ENCODE data around the gene TOP1. TPM values are rescaled to one million over a fixed set of nuclear protein-coding genes. Genes with fewer than 3 reads are reported as not detected.

Gene TOP1
- total and polyA plus RNA-seq, 2 donors from 2014 or later = 23.4 to 49.9 TPM

DNA sequence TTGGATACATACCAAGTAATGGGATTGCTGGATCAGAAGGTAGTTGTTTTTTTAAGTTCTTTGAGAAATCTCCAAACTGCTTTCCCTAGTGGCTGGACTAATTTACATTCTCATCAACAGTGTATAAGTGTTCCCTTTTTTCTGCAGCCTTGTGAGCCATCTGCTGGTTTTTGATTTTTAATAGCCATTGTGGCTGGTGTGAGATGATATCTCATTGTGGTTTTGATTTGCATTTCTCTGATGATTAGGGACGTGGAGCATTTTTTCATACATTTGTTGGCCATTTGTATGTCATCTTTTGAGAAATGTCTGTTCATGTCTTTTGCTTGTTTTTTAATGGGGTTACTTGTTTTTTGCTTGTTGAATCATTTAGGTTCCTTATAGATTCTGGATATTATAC lies 34.8 kb downstream of the TOP1 start:
- intact Hi-C loops (cut with DNase I) = no loop called here
- H3K9ac ChIP-seq (ENCODE audit: low read length in 3 of 3) = no peak overlapping the region
- no peaks in the 10 kb centered on the region for H3K27me3 ChIP-seq (ENCODE audit: control insufficient read depth, insufficient read depth, low read length)
- peaks cover 7 to 13% (median 9%) of the 10 kb centered on the region in 3 donors for H3K36me3 ChIP-seq (ENCODE audit: control insufficient read depth in 2 of 3, insufficient read depth in 3 of 3, low read length in 3 of 3)
- H3K9me3 ChIP-seq (ENCODE audit: control insufficient read depth in 2 of 3, insufficient read depth in 1 of 3, low read length in 3 of 3) = no peaks in the 10 kb centered on the region
- peaks cover 0 to under 1% (median 0%) of the 10 kb centered on the region in 3 donors for H3K4me1 ChIP-seq (ENCODE audit: control insufficient read depth in 2 of 3, insufficient read depth in 2 of 3, low read depth in 1 of 3, low read length in 3 of 3)
- DNase-seq (no peak), FAIRE-seq (no peak)
- H3K27ac ChIP-seq (ENCODE audit: low read depth in 2 of 2, low read length in 2 of 2) = no peak overlapping the region
- no peak for TF ChIP-seq CTCF (IDR thresholded peaks at IDR 0.05; ENCODE audit: borderline replicate concordance, extremely low read depth, insufficient read depth)
- no peak overlapping the region for H3K4me3 ChIP-seq (ENCODE audit: low read length in 3 of 3)

DNA sequence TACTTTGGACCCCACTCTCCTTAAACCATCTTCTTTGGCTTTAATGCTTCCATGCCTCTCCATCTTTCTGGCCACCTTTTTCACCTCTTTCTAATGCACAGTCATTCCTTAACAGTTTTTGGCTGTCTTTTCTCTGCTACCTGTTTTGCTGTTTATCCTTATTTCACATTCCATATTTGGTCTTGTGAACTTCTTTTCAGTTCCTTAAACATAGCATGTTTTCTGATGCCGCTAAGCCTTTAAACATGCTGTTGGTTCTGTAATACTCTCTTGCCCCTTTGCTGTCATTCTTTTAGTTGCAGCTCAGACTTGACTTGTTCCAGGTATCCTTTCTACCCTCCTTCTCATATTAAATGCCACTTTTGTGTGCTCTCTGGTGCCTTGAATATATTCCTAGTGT lies 35.8 kb downstream of the TOP1 start:
- H3K4me3 ChIP-seq (ENCODE audit: low read length in 3 of 3) = no peak overlapping the region
- intact Hi-C loops (cut with DNase I) = no loop called here
- no peaks in the 10 kb centered on the region for H3K9me3 ChIP-seq (ENCODE audit: control insufficient read depth in 2 of 3, insufficient read depth in 1 of 3, low read length in 3 of 3)
- H3K4me1 ChIP-seq (ENCODE audit: control insufficient read depth in 2 of 3, insufficient read depth in 2 of 3, low read depth in 1 of 3, low read length in 3 of 3) = no peaks in the 10 kb centered on the region
- no peak overlapping the region for H3K27ac ChIP-seq (ENCODE audit: low read depth in 2 of 2, low read length in 2 of 2)
- TF ChIP-seq CTCF (IDR thresholded peaks at IDR 0.05; ENCODE audit: borderline replicate concordance, extremely low read depth, insufficient read depth) = no peak
- no peak overlapping the region for H3K9ac ChIP-seq (ENCODE audit: low read length in 3 of 3)
- peaks cover 7 to 13% (median 9%) of the 10 kb centered on the region in 3 donors for H3K36me3 ChIP-seq (ENCODE audit: control insufficient read depth in 2 of 3, insufficient read depth in 3 of 3, low read length in 3 of 3)
- FAIRE-seq = no peak
- no peak for DNase-seq
- no peaks in the 10 kb centered on the region for H3K27me3 ChIP-seq (ENCODE audit: control insufficient read depth, insufficient read depth, low read length)

DNA sequence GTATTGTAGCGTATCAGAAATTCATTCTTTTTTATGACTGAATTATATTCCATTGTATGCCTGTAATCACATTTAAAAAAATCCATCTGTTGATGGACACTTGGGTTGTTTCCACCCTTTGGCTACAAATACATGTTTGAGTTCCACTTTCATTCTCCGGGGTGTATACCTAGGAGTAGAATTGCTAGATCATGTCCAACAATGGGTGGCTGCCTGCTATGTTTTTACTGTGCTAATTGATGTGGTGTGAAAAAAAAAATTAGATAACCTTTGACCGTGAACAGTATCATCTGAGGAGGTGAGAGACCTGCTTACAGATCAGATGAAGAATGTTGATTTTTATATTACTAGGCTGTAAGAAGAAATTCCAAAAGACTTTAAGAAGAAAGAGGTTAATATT lies 37.1 kb downstream of the TOP1 start:
- TF ChIP-seq CTCF (IDR thresholded peaks at IDR 0.05; ENCODE audit: borderline replicate concordance, extremely low read depth, insufficient read depth) = no peak
- intact Hi-C loops (cut with DNase I) = no loop called here
- Histone ChIP-seq H3K9ac (ENCODE audit: low read length in 3 of 3) (no peak overlapping the region), H3K4me3 (ENCODE audit: low read length in 3 of 3) (no peak overlapping the region), H3K9me3 (ENCODE audit: control insufficient read depth in 2 of 3, insufficient read depth in 1 of 3, low read length in 3 of 3) (no peaks in the 10 kb centered on the region), H3K4me1 (ENCODE audit: control insufficient read depth in 2 of 3, insufficient read depth in 2 of 3, low read depth in 1 of 3, low read length in 3 of 3) (no peaks in the 10 kb centered on the region), H3K27ac (ENCODE audit: low read depth in 2 of 2, low read length in 2 of 2) (no peak overlapping the region), H3K36me3 (ENCODE audit: control insufficient read depth in 2 of 3, insufficient read depth in 3 of 3, low read length in 3 of 3) (peaks cover 7 to 13% (median 9%) of the 10 kb centered on the region in 3 donors), H3K27me3 (ENCODE audit: control insufficient read depth, insufficient read depth, low read length) (no peaks in the 10 kb centered on the region)
- no peak for DNase-seq
- no peak for FAIRE-seq

DNA sequence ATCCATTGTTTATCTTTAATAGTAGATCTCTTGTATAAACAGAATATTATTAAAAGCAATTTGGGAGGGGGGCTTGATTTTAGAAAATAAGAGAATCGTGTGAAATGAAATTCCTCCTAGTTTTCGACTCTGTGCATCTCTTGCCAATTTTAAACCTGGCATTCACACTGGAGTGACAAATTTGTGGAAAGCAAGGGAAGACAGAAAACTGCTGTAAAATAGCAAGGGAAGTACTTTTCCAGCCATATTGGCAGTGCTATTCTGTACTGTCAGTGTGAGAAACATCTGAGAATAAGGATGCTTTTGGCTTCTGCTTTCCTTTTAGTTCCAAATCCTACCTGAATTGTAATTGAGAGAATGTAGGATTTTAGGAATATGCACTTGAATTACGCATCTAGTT lies 40.2 kb downstream of the TOP1 start:
- FAIRE-seq (no peak), DNase-seq (no peak)
- Histone ChIP-seq H3K36me3 (ENCODE audit: control insufficient read depth in 2 of 3, insufficient read depth in 3 of 3, low read length in 3 of 3) (peaks cover 0 to 2% (median 0%) of the 10 kb centered on the region in 3 donors), H3K27ac (ENCODE audit: low read depth in 2 of 2, low read length in 2 of 2) (no peak overlapping the region), H3K4me3 (ENCODE audit: low read length in 3 of 3) (no peak overlapping the region), H3K4me1 (ENCODE audit: control insufficient read depth in 2 of 3, insufficient read depth in 2 of 3, low read depth in 1 of 3, low read length in 3 of 3) (peaks cover 0 to 14% (median 10%) of the 10 kb centered on the region in 3 donors), H3K27me3 (ENCODE audit: control insufficient read depth, insufficient read depth, low read length) (no peaks in the 10 kb centered on the region), H3K9ac (ENCODE audit: low read length in 3 of 3) (no peak overlapping the region), H3K9me3 (ENCODE audit: control insufficient read depth in 2 of 3, insufficient read depth in 1 of 3, low read length in 3 of 3) (no peaks in the 10 kb centered on the region)
- intact Hi-C loops (cut with DNase I) = no loop called here
- no peak for TF ChIP-seq CTCF (IDR thresholded peaks at IDR 0.05; ENCODE audit: borderline replicate concordance, extremely low read depth, insufficient read depth)
